Eye (tissue), 1 donor: ENCODE data around the gene PIRT.

Experiments used
- DNase-seq: peaks from one replicate; pipeline ENCODE4 v3.0.0-alpha.2; 2015

Gene PIRT

GRCh38 chr17:10815319-10815718 lies 22.6 kb downstream of the PIRT start:
- no peak for DNase-seq

- no peak for DNase-seq
Measured at GRCh38 chr17:10814075-10814474, 23.8 kb downstream of the PIRT start.

- DNase-seq: no peak
Measured at GRCh38 chr17:10812674-10813073, 25.2 kb downstream of the PIRT start.

GRCh38 chr17:10809605-10810004 lies 28.3 kb downstream of the PIRT start:
- DNase-seq: no peak

- DNase-seq: no peak
Measured at GRCh38 chr17:10807704-10808128, 30.2 kb downstream of the PIRT start.

GRCh38 chr17:10806545-10807262 lies 31.2 kb downstream of the PIRT start:
- no peak for DNase-seq

GRCh38 chr17:10805911-10806310 lies 32.0 kb downstream of the PIRT start:
- DNase-seq: no peak

- DNase-seq: no peak
Measured at GRCh38 chr17:10804546-10804945, 33.3 kb downstream of the PIRT start.

- peak; percentile 15 for DNase-seq
Measured at GRCh38 chr17:10803830-10804475, 33.9 kb downstream of the PIRT start, which contains the start of gene TMEM238L. TMEM238L (minus strand) TSS chr17:10804099; CDS start chr17:10803963, 136 bp downstream.

- DNase-seq: no peak
Measured at GRCh38 chr17:10803350-10803749, 34.5 kb downstream of the PIRT start.

GRCh38 chr17:10802496-10803284 lies 35.2 kb downstream of the PIRT start:
- no peak for DNase-seq

- peak; percentile 43 for DNase-seq
Measured at GRCh38 chr17:10799407-10799806, 38.5 kb downstream of the PIRT start.

GRCh38 chr17:10798910-10799309 lies 39.0 kb downstream of the PIRT start:
- DNase-seq: no peak

- DNase-seq: no peak
Measured at GRCh38 chr17:10798332-10798749, 39.5 kb downstream of the PIRT start.

- no peak for DNase-seq
Measured at GRCh38 chr17:10797476-10798328, 40.2 kb downstream of the PIRT start.

- peak; percentile 32 for DNase-seq
Measured at GRCh38 chr17:10793816-10794215, 44.1 kb downstream of the PIRT start.

- DNase-seq: no peak
Measured at GRCh38 chr17:10793256-10793655, 44.6 kb downstream of the PIRT start.

- DNase-seq: no peak
Measured at GRCh38 chr17:10792151-10792550, 45.7 kb downstream of the PIRT start.

GRCh38 chr17:10790491-10791401 lies 47.1 kb downstream of the PIRT start:
- peak; percentile 27 for DNase-seq

GRCh38 chr17:10789694-10790271 lies 48.1 kb downstream of the PIRT start:
- DNase-seq: no peak
